Vein endothelial cell (primary cell): Measurements from ENCODE around the gene ZNF582. TPM values are rescaled to one million over a fixed set of nuclear protein-coding genes. Genes with fewer than 3 reads are reported as not detected.

Experiments used
- total RNA-seq: library from RNA; depleted of rRNA; stranded (reverse); fragments of >200 nt; gene quantifications from 2 replicates; pipeline ENCODE4 v1.2.3, GENCODE V29; 2012

The ZNF582 gene
- 2.2 and 2.3 TPM in 2 replicates for total RNA-seq

GRCh38 chr19:56393119-56394012, at the start of gene ZNF582:
Gene ZNF582, minus strand, starts transcription at chr19:56393534. Its CDS starts 1,782 bp downstream, at chr19:56391752.

DNA sequence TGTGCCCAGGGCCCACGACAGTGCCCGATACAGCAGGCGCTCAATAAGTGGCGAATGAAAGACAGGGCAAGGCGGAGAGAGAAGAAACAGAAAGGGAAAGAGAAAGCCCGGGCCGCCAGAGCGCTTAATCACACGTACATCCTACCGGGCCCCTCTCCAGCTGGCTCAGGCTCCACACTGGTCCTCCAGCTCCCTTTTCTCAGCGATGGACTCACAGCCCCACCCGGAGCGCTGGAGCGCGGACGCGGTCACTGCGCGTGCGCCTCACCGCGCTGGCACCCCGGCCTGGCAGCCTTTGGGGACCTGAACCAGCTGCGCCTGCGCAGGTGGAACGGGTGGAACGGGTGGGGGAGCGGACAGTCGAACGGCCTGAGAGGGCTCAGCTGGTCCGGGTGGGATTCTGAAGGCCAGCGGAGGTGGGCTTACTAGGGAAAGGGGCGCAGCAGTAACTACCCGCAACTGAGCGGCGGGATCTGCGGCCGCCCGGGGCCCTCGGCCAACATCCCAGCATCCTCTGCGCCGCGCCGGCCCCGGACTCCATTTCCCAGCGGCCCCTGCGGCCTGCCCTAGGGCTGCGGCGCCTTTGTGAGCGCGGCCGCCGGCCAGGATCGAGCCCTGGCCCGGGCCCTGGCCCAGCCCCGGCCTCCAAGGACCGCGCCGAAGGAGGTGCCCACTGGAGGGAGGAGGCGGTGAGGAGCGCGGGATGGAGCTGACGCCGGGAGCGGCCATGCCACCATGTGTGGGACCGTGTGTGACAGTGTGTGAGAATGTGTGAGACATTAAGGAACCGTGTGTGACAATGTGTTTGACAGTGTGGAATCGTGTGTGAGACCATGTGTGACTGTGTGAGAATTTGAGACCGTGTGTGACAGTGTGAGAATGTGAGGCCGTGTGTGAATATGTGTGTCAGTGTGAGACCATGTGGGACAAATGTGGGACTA, 10.7 kb upstream of the ZNF582 start, which contains the start of gene ZNF583:
Gene ZNF583 (plus strand): TSS at position 569 of the 941 bp plus-strand sequence. CDS start 2,783 bp downstream, outside the sequence.

Other genes starting within 250 kb of the ZNF582 start
- not detected in 2 replicates for gene GALP, start 217.5 kb downstream of the ZNF582 start, total RNA-seq
- not detected in 2 replicates for gene ZSCAN5B, start 195.8 kb downstream of the ZNF582 start, total RNA-seq
- gene ZSCAN5C, start 191.3 kb downstream of the ZNF582 start, total RNA-seq, result not detected in 2 replicates
- gene EDDM13, start 120.8 kb downstream of the ZNF582 start, total RNA-seq, result 0.33 TPM in 1 of 2 replicates, not detected in the other
- 4.9 and 7.5 TPM in 2 replicates for gene ZSCAN5A, start 78.7 kb downstream of the ZNF582 start, total RNA-seq
- 5.8 and 7.5 TPM in 2 replicates for gene ZNF583, start 10.8 kb upstream of the ZNF582 start, total RNA-seq
- gene ZNF667, start 83.8 kb upstream of the ZNF582 start, total RNA-seq, result 2.6 and 3.6 TPM in 2 replicates
- gene ZNF471, start 114.3 kb upstream of the ZNF582 start, total RNA-seq, result 0.98 and 2.7 TPM in 2 replicates
- gene ZFP28, start 145.4 kb upstream of the ZNF582 start, total RNA-seq, result 7.2 and 8.7 TPM in 2 replicates
- gene ZNF470, start 173.9 kb upstream of the ZNF582 start, total RNA-seq, result 2.9 and 4.3 TPM in 2 replicates
- gene ZNF71, start 201.8 kb upstream of the ZNF582 start, total RNA-seq, result 16.7 and 18.2 TPM in 2 replicates
- 0.38 and 0.98 TPM in 2 replicates for gene SMIM17, start 249.6 kb upstream of the ZNF582 start, total RNA-seq